HepG2 (cell line): ENCODE results near the gene NCKAP1. TPM values are rescaled to one million over a fixed set of nuclear protein-coding genes. Genes with fewer than 3 reads are reported as not detected.

Experiments used
- ATF7-NPFF ChIP-seq: sonication (generic); formaldehyde crosslinking; IDR thresholded peaks from 2 replicates; pipeline ENCODE4 v1.8.1; 2023; ENCODE audit warnings: mild to moderate bottlenecking, low read depth, missing genetic modification reagents, moderate library complexity
- FOXA1 ChIP-seq, 2 experiments: fragments of 450-650 bp in 1 of 2; sonication (generic) in 1 of 2; formaldehyde crosslinking in 1 of 2; IDR thresholded peaks; 2 replicates each; pipeline versions ENCODE4 v1.4.0 to v1.6.1; 2016 to 2020; ENCODE audit warnings: missing genetic modification reagents in 1 of 2
- FOXK1 ChIP-seq: sonication (generic); formaldehyde crosslinking; IDR thresholded peaks from 2 replicates; pipeline ENCODE4 v1.4.0; 2020; ENCODE audit warnings: low read depth, missing genetic modification reagents, borderline replicate concordance
- GABPB1 ChIP-seq: IDR thresholded peaks from 2 replicates; pipeline ENCODE4 v1.6.1; 2016; ENCODE audit warnings: mild to moderate bottlenecking, missing genetic modification reagents, moderate library complexity, missing compliant biosample characterization
- KDM1A ChIP-seq: IDR thresholded peaks from 2 replicates; pipeline ENCODE4 v1.6.1; 2016; ENCODE audit warnings: missing compliant biosample characterization
- MIER3 ChIP-seq: IDR thresholded peaks from 2 replicates; pipeline ENCODE4 v1.6.1; 2016; ENCODE audit warnings: missing compliant biosample characterization, borderline replicate concordance
- NBN ChIP-seq: fragments of 450-650 bp; conservative IDR thresholded peaks from 2 replicates; pipeline ENCODE4 v1.6.1; 2017
- SIN3A ChIP-seq: IDR thresholded peaks from 2 replicates; pipeline ENCODE4 v1.6.1; 2011; ENCODE audit warnings: low read depth, mild to moderate bottlenecking, control low read depth, low read length, borderline replicate concordance
- SMC3 ChIP-seq: IDR thresholded peaks from 2 replicates; pipeline ENCODE4 v1.6.1; 2011; ENCODE audit warnings: low read length, improper control_type of control experiment
- SNAPC5 ChIP-seq: sonication (generic); formaldehyde crosslinking; IDR thresholded peaks from 2 replicates; pipeline ENCODE4 v1.8.1; 2023; ENCODE audit warnings: mild to moderate bottlenecking, missing genetic modification reagents, borderline replicate concordance
- SNRNP70 ChIP-seq: fragments of 200-400 bp; formaldehyde crosslinking; IDR thresholded peaks from 2 replicates; pipeline ENCODE4 v1.6.1; 2017; ENCODE audit warnings: mild to moderate bottlenecking, low read depth, low read length, moderate library complexity
- YY1 ChIP-seq: IDR thresholded peaks from 2 replicates; pipeline ENCODE4 v1.6.1; 2011; ENCODE audit warnings: low read length, low read depth, moderate library complexity, mild to moderate bottlenecking; ENCODE audit not compliant: insufficient read depth, insufficient replicate concordance
- ZFY ChIP-seq: sonication (generic); formaldehyde crosslinking; IDR thresholded peaks from 2 replicates; pipeline ENCODE4 v1.4.0; 2020; ENCODE audit warnings: missing genetic modification reagents
- ZNF124 ChIP-seq: sonication (generic); formaldehyde crosslinking; IDR thresholded peaks from 2 replicates; pipeline ENCODE4 v1.4.0; 2020; ENCODE audit warnings: missing genetic modification reagents
- ZNF317 ChIP-seq: sonication (generic); formaldehyde crosslinking; IDR thresholded peaks from 2 replicates; pipeline ENCODE4 v1.5.0; 2020; ENCODE audit warnings: mild to moderate bottlenecking, missing genetic modification reagents
- ZNF343 ChIP-seq: sonication (generic); formaldehyde crosslinking; IDR thresholded peaks from 2 replicates; pipeline ENCODE4 v1.4.0; 2020; ENCODE audit warnings: mild to moderate bottlenecking, missing genetic modification reagents
- ZNF605 ChIP-seq: sonication (generic); formaldehyde crosslinking; IDR thresholded peaks from 2 replicates; pipeline ENCODE4 v1.8.0; 2022; ENCODE audit warnings: mild to moderate bottlenecking, missing genetic modification reagents
- polyA plus RNA-seq, 8 experiments: library from polyadenylated mRNA; depleted of rRNA in 3 of 8; stranded (reverse) in 7 of 8; unstranded in 1 of 8; fragments of >200 nt; fragmentation: Illumina TruSeq in 4 of 8; extraction: Trizol in 4 of 8; gene quantifications; 2 replicates each; pipeline versions ENCODE4 v1.2.1 to v1.2.3, GENCODE V29; 2011 to 2016; ENCODE audit warnings: low read depth in 4 of 8, missing spikeins in 1 of 8, mixed read lengths in 1 of 8; ENCODE audit not compliant: insufficient read depth in 1 of 8
- total RNA-seq, 5 experiments: library from RNA; depleted of rRNA; stranded (reverse); fragments of >200 nt; fragmentation: Illumina TruSeq; extraction: Trizol; gene quantifications; 2 replicates each; pipeline ENCODE4 v1.2.3, GENCODE V29; 2016; ENCODE audit warnings: low read depth in 1 of 5
- TF ChIP-seq, protein P1 (sequence below): sonication (generic); formaldehyde crosslinking; IDR thresholded peaks from 2 replicates; pipeline ENCODE4 v1.4.0; 2020; ENCODE audit warnings: mild to moderate bottlenecking, missing genetic modification reagents
- TF ChIP-seq, protein P2 (sequence below): sonication (generic); formaldehyde crosslinking; IDR thresholded peaks from 2 replicates; pipeline ENCODE4 v1.4.0; 2020; ENCODE audit warnings: mild to moderate bottlenecking, missing genetic modification reagents
- TF ChIP-seq, protein P3 (sequence below), 2 experiments: sonication (generic) in 1 of 2; formaldehyde crosslinking in 1 of 2; IDR thresholded peaks; 2 replicates each; pipeline versions ENCODE4 v1.5.1 to v1.6.1; 2011 to 2020; ENCODE audit warnings: borderline replicate concordance in 1 of 2, low read depth in 1 of 2, low read length in 1 of 2, mild to moderate bottlenecking in 1 of 2, missing genetic modification reagents in 1 of 2, moderate library complexity in 1 of 2

Gene NCKAP1
- total and polyA plus RNA-seq, 2 of the 13 experiments (the other 11 are each of a cell fraction or from before 2014, with no cell fraction given) = 72.1 to 96.3 TPM

DNA sequence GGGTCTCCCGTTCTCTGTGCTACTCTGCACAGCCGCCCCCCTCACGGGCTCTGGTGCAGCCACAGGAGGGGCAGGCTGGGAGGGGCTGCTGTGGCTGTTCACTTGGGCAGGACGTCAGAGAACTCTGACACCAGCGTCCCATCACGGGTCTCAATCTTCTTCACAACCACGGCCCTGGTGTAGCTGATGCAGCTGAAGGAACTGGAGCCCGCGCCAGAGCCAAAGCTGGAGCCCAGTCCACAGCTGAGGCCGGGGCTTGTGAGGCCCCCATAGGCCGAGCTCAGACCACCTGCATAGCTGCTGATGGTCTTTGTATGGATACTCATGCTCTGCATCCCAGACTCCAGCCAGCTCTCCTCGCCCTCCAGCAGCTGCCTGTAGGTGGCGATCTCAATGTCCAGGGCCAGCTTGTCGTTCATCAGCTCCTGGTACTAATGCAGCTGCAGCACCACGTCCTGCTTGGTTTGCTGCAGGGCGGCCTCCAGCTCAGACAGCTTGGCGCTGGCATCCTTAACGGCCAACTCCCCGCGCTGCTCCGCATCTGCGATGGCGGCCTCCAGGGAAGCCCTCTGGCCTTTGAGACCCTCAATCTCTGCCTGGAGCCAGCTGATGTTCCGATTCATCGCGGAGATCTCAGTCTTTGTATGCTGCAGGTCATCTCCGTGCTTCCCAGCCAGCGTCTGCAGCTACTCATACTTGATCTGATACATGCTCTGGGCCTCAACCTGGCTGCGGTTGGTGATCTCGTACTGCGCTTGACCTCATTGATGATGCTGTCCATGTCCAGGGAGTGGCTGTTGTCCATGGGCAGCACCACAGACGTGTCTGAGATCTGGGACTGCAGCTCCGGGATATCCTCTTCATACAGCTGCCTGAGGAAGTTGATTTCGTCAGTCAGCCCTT is 32.9 kb upstream of the NCKAP1 start (continued):
- TF ChIP-seq, protein P1, sequence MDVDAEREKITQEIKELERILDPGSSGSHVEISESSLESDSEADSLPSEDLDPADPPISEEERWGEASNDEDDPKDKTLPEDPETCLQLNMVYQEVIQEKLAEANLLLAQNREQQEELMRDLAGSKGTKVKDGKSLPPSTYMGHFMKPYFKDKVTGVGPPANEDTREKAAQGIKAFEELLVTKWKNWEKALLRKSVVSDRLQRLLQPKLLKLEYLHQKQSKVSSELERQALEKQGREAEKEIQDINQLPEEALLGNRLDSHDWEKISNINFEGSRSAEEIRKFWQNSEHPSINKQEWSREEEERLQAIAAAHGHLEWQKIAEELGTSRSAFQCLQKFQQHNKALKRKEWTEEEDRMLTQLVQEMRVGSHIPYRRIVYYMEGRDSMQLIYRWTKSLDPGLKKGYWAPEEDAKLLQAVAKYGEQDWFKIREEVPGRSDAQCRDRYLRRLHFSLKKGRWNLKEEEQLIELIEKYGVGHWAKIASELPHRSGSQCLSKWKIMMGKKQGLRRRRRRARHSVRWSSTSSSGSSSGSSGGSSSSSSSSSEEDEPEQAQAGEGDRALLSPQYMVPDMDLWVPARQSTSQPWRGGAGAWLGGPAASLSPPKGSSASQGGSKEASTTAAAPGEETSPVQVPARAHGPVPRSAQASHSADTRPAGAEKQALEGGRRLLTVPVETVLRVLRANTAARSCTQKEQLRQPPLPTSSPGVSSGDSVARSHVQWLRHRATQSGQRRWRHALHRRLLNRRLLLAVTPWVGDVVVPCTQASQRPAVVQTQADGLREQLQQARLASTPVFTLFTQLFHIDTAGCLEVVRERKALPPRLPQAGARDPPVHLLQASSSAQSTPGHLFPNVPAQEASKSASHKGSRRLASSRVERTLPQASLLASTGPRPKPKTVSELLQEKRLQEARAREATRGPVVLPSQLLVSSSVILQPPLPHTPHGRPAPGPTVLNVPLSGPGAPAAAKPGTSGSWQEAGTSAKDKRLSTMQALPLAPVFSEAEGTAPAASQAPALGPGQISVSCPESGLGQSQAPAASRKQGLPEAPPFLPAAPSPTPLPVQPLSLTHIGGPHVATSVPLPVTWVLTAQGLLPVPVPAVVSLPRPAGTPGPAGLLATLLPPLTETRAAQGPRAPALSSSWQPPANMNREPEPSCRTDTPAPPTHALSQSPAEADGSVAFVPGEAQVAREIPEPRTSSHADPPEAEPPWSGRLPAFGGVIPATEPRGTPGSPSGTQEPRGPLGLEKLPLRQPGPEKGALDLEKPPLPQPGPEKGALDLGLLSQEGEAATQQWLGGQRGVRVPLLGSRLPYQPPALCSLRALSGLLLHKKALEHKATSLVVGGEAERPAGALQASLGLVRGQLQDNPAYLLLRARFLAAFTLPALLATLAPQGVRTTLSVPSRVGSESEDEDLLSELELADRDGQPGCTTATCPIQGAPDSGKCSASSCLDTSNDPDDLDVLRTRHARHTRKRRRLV (CRISPR knock-in tag) = no peak
- TF ChIP-seq SNRNP70 = no peak
- TF ChIP-seq FOXA1 (IDR thresholded peaks at IDR 0.05) = no peak
- 0 out of 2 replicates have a peak, but pooled peaks have one; percentile 13 for TF ChIP-seq FOXA1 (CRISPR knock-in tag; IDR thresholded peaks at IDR 0.05)
- peak; percentile 20; the same call in 1 of the 2 replicates for TF ChIP-seq ZFY (CRISPR knock-in tag)
- peak; percentile 41 for TF ChIP-seq YY1
- TF ChIP-seq ZNF605 (CRISPR knock-in tag) = peak; percentile 72; the same call in 1 of the 2 replicates
- TF ChIP-seq ZNF343 (CRISPR knock-in tag) = no peak
- TF ChIP-seq, protein P2, sequence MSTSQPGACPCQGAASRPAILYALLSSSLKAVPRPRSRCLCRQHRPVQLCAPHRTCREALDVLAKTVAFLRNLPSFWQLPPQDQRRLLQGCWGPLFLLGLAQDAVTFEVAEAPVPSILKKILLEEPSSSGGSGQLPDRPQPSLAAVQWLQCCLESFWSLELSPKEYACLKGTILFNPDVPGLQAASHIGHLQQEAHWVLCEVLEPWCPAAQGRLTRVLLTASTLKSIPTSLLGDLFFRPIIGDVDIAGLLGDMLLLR (CRISPR knock-in tag) = peak; percentile 71
- TF ChIP-seq SNAPC5 (CRISPR knock-in tag) = no peak
- TF ChIP-seq GABPB1 (CRISPR knock-in tag) = peak; percentile 56
- TF ChIP-seq ZNF124 (CRISPR knock-in tag) = 0 out of 2 replicates have a peak, but pooled peaks have one; percentile 60
- TF ChIP-seq MIER3 (CRISPR knock-in tag) = 0 out of 2 replicates have a peak, but pooled peaks have one; percentile 23
- TF ChIP-seq, protein P3, sequence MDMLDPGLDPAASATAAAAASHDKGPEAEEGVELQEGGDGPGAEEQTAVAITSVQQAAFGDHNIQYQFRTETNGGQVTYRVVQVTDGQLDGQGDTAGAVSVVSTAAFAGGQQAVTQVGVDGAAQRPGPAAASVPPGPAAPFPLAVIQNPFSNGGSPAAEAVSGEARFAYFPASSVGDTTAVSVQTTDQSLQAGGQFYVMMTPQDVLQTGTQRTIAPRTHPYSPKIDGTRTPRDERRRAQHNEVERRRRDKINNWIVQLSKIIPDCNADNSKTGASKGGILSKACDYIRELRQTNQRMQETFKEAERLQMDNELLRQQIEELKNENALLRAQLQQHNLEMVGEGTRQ (IDR thresholded peaks at IDR 0.05; ENCODE audit: low read depth, low read length) = no peak
- TF ChIP-seq, protein P3 (CRISPR knock-in tag; IDR thresholded peaks at IDR 0.05; ENCODE audit: borderline replicate concordance) = no peak
- TF ChIP-seq ATF7-NPFF (CRISPR knock-in tag) = no peak
- TF ChIP-seq FOXK1 (CRISPR knock-in tag) = peak; percentile 26; the same call in 1 of the 2 replicates
- peak; percentile 31; the same call in 1 of the 2 replicates for TF ChIP-seq SMC3
- peak; percentile 22; the same call in 1 of the 2 replicates for TF ChIP-seq KDM1A (CRISPR knock-in tag)
- TF ChIP-seq SIN3A = no peak
- peak; percentile 43; the same call in 1 of the 2 replicates for TF ChIP-seq ZNF317
- no peak for TF ChIP-seq NBN
